ENCODE results near the gene TSR3.

Gene TSR3

GRCh38 chr16:1377406-1378010 lies 25.8 kb upstream of the TSR3 start:
- H3K4me3 ChIP-seq (replicated peaks; ENCODE audit: low read depth, low read length), result no peak overlapping the region
- no peak for TF ChIP-seq CTCF (IDR thresholded peaks at IDR 0.05; ENCODE audit: low read length, missing control alignments)
- DNase-seq (ENCODE audit: low read depth), result no peak

- H3K4me3 ChIP-seq (replicated peaks; ENCODE audit: low read depth, low read length), result no peak overlapping the region
- DNase-seq (ENCODE audit: low read depth), result no peak
- no peak for TF ChIP-seq CTCF (IDR thresholded peaks at IDR 0.05; ENCODE audit: low read length, missing control alignments)
These were observed 24.2 kb upstream of the TSR3 start for GRCh38 chr16:1375741-1376410.

- no peak for TF ChIP-seq CTCF (IDR thresholded peaks at IDR 0.05; ENCODE audit: low read length, missing control alignments)
- H3K4me3 ChIP-seq (replicated peaks; ENCODE audit: low read depth, low read length), result no peak overlapping the region
- no peak for DNase-seq (ENCODE audit: low read depth)
These were observed 23.6 kb upstream of the TSR3 start for GRCh38 chr16:1375298-1375640.

GRCh38 chr16:1374418-1375297 lies 23.0 kb upstream of the TSR3 start:
- no peak for TF ChIP-seq CTCF (IDR thresholded peaks at IDR 0.05; ENCODE audit: low read length, missing control alignments)
- no peak for DNase-seq (ENCODE audit: low read depth)
- no peak overlapping the region for H3K4me3 ChIP-seq (replicated peaks; ENCODE audit: low read depth, low read length)

- TF ChIP-seq CTCF (IDR thresholded peaks at IDR 0.05; ENCODE audit: low read length, missing control alignments), result no peak
- no peak for DNase-seq (ENCODE audit: low read depth)
- no peak overlapping the region for H3K4me3 ChIP-seq (replicated peaks; ENCODE audit: low read depth, low read length)
These were observed 20.7 kb upstream of the TSR3 start for GRCh38 chr16:1372292-1372950.

GRCh38 chr16:1371054-1371978 lies 19.6 kb upstream of the TSR3 start:
- DNase-seq (ENCODE audit: low read depth), result no peak
- TF ChIP-seq CTCF (IDR thresholded peaks at IDR 0.05; ENCODE audit: low read length, missing control alignments), result no peak
- H3K4me3 ChIP-seq (replicated peaks; ENCODE audit: low read depth, low read length), result no peak overlapping the region

Measured in fibroblast of pulmonary artery (primary cell).